NCI-H774 (cell line): Measurements from ENCODE around the gene TMEM42.

Experiments used
- DNase-seq: peaks from one replicate; lab custom pipeline; 2025; lab: John Stamatoyannopoulos, UW

Gene TMEM42

GRCh38 chr3:44874308-44874707, 12.6 kb downstream of the TMEM42 start, which contains the start of gene TGM4:
TSS of gene TGM4 (plus strand) at chr3:44874608. CDS start at chr3:44874679, 71 bp downstream.
- DNase-seq: no peak

- DNase-seq: no peak
Measured at GRCh38 chr3:44875596-44875995, 13.9 kb downstream of the TMEM42 start.

- no peak for DNase-seq
Measured at GRCh38 chr3:44877333-44877732, 15.6 kb downstream of the TMEM42 start.

DNA sequence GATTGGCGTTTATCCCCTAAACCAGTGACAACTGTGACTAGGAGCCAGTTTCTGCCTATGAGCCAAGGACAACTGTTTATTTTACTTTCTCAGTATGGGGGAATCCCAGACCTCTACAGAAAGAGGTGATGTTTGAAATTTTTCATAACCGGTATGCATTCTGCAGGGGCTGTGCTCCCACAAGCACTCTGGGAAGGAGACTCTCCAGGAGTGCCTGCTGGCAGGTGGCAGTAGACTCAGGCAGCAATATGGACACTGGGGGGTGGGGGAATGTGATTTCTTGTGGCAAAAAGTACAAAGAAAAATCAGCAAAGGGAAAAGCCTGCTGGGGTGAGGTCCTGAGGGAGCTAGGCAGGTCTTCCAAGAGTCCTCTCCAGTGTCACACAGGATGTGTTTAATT, 18.6 kb downstream of the TMEM42 start:
- DNase-seq: no peak

DNA sequence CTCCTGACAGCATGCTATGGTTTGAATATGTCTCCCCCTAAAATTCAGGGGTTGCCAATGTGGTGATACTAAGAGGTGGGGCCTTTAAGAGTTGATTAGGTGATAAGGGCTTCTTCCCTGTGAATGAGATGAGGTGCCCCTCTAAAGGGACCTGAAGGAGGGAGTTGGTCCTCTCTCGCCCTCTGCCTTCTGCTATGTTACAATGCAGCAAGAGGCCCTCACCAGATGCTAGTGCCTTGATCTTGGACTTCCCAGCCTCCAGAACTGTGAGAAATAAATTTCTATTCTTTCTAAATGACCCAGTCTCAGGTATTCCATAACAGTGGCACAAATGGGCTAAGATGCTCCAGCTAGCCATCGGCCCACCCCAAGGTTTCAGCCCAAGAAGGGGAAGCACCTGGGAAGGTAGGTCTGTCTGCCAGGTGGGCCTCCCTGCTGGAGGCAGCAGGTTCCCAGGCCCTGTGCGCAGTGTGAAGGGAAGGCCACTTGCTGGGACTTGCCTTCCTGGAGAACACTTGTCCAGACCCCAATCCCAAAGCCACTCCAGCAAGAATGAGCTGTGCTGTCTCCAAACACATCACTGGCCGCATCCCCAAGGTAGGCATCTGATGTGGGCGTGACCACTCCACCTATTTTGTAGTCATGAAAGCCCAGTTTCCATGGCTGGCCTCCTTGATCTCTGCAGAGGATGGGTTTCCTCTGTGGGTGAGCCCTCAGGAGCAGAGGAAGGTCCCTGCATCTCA, 21.7 kb downstream of the TMEM42 start:
- no peak for DNase-seq

DNA sequence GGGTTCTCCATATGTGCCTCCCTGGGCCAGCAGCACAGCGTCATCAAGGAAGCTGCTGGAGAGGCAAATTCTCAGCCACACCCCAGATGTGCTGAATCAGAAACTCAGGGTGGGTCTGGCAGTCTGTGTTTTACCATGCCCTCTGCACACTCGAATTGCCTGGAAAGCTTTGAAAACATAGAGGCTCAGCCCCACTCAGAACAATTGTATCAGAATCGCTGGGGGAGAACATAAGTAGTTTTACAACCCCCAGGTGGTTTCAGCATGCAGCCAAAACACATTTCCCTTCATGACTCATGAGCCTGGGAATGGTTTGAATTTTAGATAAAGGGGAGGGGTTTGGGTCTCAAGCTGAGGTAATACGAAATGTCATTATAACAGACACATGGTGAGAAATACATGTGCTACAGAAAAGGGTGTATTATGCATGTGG, 22.3 kb downstream of the TMEM42 start:
- no peak for DNase-seq

DNA sequence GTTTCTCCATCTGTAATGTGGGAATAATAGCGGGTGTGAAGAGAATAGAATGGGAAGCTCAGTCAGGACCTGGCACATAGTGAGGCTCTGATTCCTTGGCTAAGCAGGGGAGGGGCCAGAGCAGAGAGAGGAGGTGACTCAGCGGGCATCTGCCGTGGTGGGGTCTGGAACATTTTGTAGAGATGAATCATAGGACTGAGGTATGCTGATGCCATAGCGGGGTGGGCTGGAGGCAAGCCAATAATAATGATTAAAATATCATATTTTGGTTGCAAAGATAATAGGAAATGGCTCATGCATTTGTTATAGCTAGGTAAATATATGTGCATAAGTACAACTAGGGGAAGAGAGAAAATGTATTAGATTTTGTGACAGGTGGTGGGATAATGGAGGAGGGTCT, 23.9 kb downstream of the TMEM42 start:
- no peak for DNase-seq

DNA sequence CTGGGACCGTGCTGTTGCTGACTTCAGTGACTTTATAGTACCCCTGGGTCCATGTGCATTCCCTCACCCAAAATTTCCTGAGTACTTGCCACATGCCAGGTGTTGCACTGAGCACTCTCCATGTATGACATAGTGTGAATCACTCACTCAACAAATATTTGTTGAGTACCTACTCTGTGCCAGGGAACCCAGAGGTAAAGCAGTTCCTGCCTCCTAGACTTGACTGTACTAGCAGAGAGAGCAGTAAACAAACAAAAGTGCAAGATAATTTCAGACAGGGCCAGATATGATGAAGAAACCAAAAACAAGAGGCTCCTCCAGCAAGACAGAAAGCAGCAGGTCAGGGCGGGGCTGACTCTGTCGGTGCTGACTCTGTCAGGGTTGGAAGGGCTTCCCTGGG, 24.8 kb downstream of the TMEM42 start:
- no peak for DNase-seq

- DNase-seq: no peak
Measured at GRCh38 chr3:44887101-44887500, 25.4 kb downstream of the TMEM42 start.

GRCh38 chr3:44890258-44890657, 28.5 kb downstream of the TMEM42 start:
- no peak for DNase-seq

GRCh38 chr3:44890852-44891251, 29.1 kb downstream of the TMEM42 start:
- DNase-seq: no peak

DNA sequence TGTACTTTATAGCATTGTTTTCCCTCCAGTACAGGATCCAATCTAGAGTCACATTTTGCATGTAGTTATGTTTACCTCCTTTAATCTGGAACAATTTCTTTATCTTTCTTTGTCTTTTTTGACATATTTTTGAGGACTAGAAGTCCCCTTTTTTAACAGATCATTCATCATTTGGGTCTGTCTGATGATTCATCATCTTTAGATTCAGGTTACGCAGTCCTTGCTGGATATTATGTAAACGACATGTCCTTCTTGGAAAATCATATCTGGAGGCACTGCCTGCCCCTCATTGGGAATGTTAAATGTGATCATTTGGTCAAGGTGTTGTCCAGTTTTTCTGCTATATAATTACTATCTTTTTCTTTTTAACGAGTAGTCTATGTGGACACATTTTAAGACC, 31.0 kb downstream of the TMEM42 start:
- no peak for DNase-seq

DNA sequence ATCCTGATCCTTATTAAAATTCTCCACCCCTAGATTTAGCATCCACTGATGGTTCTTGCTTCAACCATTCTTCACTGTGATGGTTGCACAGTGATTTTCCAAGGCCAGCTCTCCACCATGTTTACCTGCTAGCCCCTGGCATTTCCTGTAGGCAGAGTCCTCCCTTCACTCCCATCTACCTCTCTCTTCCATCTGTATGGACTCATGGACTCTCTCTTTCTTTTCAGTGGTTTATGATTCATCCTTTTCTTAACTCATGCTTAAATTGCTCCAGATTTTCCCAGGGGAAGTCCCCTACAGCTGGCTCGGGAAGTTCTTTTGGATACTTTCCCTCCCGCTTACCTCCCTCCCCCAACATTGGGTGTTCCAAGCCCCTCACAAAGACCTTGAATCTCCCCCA, 31.4 kb downstream of the TMEM42 start:
- DNase-seq: no peak

GRCh38 chr3:44894485-44894884, 32.8 kb downstream of the TMEM42 start:
- no peak for DNase-seq

- no peak for DNase-seq
Measured at GRCh38 chr3:44896440-44896839, 34.7 kb downstream of the TMEM42 start.

DNA sequence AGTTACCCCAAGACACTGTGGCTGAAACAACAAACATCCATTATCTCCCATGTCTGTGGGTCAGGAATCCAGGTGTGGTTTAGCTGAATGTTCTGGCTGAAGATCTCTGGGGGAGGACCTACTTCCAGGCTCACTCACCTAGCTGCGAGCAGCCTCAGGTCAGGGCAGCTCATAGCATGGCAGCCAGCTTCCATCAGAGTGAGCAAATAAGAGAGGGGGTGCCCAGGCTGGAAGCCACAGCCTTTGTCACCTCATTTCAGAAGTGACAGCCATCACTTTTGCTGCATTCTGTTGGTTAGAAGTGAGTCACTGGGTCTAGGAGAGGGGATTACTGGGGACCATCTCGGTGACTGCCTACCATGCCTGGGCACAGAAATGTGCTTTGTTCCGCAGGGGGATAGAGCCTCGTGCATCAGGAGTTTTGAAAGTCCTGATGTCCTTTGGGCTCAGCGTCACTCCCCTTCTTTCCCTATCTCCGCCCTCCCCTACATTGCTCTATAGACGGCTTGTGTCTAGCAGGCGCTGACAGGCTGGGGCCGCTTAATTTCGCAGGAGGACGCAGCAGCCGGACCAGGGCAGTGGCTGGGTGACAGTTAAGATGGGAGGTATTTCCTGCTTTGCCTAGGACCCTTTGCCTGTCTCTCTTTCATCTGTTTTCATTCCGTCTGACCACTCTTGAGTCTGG, 38.1 kb downstream of the TMEM42 start:
- DNase-seq: no peak

DNA sequence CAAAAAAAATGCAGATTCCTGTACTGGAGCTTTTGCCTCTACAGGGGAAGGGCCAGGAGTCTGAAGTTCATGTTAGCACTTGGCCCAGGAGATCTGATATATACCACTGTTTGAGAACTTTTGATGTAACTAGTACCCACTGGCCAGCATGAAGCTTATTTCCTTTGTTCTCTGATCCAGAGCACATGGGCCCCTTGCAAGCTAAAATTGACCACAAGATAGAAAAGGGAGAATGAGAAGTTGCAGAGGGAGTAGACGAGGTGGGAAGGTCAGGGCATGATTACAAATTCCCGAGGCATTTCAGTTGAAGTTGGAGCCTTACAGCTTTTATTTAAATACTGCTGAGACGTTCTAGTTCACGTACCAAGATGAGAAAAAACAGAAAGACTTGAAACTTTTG, 40.9 kb downstream of the TMEM42 start:
- DNase-seq: no peak

GRCh38 chr3:44903314-44903713, 41.6 kb downstream of the TMEM42 start:
- no peak for DNase-seq

GRCh38 chr3:44903751-44904150, 42.0 kb downstream of the TMEM42 start:
- no peak for DNase-seq

GRCh38 chr3:44905446-44906157, 43.9 kb downstream of the TMEM42 start:
- DNase-seq: no peak

GRCh38 chr3:44906997-44907396, 45.3 kb downstream of the TMEM42 start:
- DNase-seq: no peak

DNA sequence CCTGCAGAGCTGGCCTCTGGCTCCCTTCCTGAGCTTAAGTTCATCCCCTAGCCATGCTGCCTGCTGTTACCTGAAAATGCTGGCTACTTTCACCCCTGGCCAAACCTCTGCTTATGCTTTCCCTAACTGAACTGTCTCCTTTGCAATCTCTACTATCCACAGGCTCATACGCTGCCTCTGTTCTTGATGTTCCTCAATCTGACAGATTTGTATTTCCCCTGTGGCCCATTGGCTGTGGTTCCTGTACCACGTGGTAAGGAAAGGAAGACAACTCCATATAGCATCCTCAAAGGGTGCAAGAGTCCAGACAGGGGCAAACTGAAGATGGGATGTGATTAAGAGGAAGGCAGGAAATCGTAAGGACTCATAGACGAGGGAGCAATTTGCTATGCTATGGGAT, 45.9 kb downstream of the TMEM42 start:
- DNase-seq: no peak

GRCh38 chr3:44909063-44909462, 47.4 kb downstream of the TMEM42 start:
- DNase-seq: no peak
